ENCODE results near the gene KCNH8. TPM values are rescaled to one million over a fixed set of nuclear protein-coding genes. Genes with fewer than 3 reads are reported as not detected.

Gene KCNH8
- total RNA-seq, 4 donors from 2014 or later = 0.18 to 4.1 (median 1.7) TPM

DNA sequence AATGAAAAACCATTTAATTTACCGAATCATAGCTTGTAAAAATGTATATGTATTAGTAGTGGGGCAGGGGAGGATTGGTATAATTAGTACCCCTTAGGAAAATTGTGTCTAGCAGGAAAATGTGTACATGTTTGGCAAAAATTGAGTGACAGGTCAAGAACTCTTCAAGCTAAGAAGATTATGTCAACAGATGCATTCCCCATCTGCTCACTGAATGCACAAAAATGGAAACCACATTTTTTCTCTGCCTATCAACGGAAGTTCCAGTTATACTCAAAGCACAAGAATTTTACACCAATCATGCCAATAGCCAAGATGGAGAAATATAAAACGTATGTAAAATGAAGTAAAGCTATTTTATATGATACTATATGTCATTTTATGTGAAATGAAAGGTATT lies 377.8 kb downstream of the KCNH8 start:
- DNase-seq = no peak
- H3K27ac ChIP-seq = no peak overlapping the region
- no peaks in the 10 kb centered on the region for H3K27me3 ChIP-seq

DNA sequence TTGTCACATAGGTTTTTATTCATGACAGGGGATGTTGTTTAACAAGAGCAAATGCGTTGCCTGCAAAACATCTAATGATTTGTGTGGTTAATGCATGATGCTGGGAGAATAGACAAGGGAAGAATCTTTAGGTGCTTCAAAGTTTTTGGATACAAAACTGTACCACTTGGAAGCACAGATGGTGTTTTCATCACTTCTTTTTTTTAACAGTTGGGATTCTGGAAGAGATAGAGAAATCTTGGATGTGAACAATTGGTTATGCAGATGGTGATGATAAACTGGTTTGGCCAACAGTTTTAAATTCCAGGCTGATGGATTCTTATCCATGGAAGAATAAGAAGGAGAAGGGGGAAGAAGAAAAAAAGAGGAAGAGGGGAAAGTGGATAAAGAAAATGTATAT lies 379.4 kb downstream of the KCNH8 start:
- H3K27me3 ChIP-seq = no peaks in the 10 kb centered on the region
- TF ChIP-seq POLR2A (IDR thresholded peaks at IDR 0.05) = no peak
- TF ChIP-seq, protein P1, sequence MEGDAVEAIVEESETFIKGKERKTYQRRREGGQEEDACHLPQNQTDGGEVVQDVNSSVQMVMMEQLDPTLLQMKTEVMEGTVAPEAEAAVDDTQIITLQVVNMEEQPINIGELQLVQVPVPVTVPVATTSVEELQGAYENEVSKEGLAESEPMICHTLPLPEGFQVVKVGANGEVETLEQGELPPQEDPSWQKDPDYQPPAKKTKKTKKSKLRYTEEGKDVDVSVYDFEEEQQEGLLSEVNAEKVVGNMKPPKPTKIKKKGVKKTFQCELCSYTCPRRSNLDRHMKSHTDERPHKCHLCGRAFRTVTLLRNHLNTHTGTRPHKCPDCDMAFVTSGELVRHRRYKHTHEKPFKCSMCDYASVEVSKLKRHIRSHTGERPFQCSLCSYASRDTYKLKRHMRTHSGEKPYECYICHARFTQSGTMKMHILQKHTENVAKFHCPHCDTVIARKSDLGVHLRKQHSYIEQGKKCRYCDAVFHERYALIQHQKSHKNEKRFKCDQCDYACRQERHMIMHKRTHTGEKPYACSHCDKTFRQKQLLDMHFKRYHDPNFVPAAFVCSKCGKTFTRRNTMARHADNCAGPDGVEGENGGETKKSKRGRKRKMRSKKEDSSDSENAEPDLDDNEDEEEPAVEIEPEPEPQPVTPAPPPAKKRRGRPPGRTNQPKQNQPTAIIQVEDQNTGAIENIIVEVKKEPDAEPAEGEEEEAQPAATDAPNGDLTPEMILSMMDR (IDR thresholded peaks at IDR 0.05) = no peak
- no peaks in the 10 kb centered on the region for H3K9me3 ChIP-seq
- H3K4me1 ChIP-seq = no peaks in the 10 kb centered on the region
- no peaks in the 10 kb centered on the region for H3K36me3 ChIP-seq
- DNase-seq = no peak
- H3K27ac ChIP-seq = no peak overlapping the region
- no peak overlapping the region for H3K4me3 ChIP-seq

More for the DNA sequence above, 377.8 kb downstream of the KCNH8 start:
- Histone ChIP-seq H3K4me3 (no peak overlapping the region), H3K9me3 (no peaks in the 10 kb centered on the region), H3K36me3 (no peaks in the 10 kb centered on the region), H3K4me1 (no peaks in the 10 kb centered on the region)
- no peak for TF ChIP-seq POLR2A (IDR thresholded peaks at IDR 0.05)
- TF ChIP-seq, protein P1 (IDR thresholded peaks at IDR 0.05) = no peak

DNA sequence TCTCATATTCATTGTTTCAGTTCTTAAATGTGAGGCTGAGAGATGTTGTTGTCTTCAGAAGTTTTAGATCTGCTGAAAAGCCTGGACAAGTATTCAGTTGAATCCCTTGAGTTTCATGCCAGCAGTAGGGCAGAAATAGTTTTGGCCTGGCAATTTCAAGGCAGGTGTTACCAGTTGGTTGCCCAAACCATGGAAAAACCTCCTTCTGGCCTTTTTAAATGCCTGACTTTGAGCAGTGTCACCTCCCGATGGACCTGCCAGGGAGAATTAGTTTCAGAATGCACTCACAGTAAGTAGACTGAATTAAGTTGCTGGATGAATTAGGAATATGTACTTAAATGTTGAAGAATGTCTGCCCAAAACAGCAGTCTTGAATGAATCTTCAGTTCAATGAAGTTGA lies 383.1 kb downstream of the KCNH8 start:
- Histone ChIP-seq H3K27ac (no peak overlapping the region), H3K9me3 (no peaks in the 10 kb centered on the region), H3K36me3 (no peaks in the 10 kb centered on the region), H3K4me1 (no peaks in the 10 kb centered on the region), H3K4me3 (no peak overlapping the region), H3K27me3 (no peaks in the 10 kb centered on the region)
- TF ChIP-seq, protein P1 (IDR thresholded peaks at IDR 0.05) = no peak
- TF ChIP-seq POLR2A (IDR thresholded peaks at IDR 0.05) = no peak
- no peak for DNase-seq

DNA sequence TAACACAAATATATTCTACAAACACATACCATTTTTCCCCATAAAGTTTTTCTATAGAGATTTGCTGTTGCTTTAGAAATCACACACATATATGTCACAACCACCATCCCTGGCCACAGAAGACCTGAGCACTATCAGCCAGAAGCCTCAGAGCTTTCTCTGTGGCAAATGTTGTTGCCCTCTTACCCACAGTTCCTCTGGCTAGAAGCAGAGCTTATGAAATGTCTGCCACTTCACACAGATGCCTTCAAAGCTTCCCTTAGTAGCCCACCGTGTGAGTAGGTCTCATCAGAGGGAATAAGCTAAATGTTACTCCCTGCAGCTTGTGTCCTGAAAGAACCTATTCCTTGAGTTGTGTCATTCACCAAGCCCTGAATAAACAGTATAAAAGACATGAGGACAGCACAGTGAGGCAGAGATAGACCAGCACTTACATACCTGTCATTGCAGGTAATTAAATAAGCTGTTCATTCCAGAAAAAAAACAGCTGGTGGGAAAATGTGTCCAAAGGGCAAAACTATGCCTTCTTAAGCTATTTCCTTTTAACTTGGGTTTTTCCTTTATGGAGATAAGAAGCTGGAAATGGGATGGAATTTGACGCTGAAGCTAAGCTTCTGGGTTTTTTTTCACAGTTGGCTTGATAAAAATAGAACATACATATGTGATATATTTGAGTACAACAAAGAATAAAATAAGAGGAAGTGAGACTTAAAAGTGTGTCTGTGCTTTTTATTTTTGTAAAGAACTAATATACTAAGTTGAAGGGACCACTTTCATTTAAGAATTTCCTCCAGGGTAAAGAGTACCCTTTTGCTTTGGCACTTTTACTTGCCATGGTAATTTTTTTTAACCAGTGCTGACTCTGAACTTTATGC lies 391.4 kb downstream of the KCNH8 start:
- H3K9me3 ChIP-seq = no peaks in the 10 kb centered on the region
- H3K27ac ChIP-seq = peak overlapping the region in 2 of 4 donors; percentile 52 to 69
- H3K27me3 ChIP-seq = no peaks in the 10 kb centered on the region
- H3K4me1 ChIP-seq = peaks cover 0 to 8% (median 2%) of the 10 kb centered on the region in 4 donors
- TF ChIP-seq POLR2A (IDR thresholded peaks at IDR 0.05) = no peak
- TF ChIP-seq, protein P1 (IDR thresholded peaks at IDR 0.05) = no peak
- H3K4me3 ChIP-seq = no peak overlapping the region
- no peaks in the 10 kb centered on the region for H3K36me3 ChIP-seq
- DNase-seq = no peak

DNA sequence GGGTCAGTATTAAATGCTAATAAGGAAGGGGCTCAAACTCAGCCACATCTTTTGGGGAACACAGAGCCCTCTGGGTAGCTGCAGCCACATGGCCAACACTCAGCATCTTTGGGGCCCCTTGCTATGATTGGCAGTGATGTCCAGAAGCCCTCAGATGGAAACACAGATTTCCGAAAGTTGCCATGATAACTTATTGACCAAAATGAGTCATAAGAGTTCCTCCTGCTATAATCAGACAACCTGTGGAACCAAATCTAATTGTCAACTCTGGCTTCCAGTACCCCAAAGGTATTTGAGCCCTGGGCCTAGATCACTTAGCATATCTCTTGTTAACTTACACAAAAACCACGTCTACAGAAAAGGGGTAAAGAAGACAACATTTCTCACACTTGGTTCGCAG lies 392.2 kb downstream of the KCNH8 start:
- Histone ChIP-seq H3K27me3 (no peaks in the 10 kb centered on the region), H3K27ac (peak overlapping the region in 1 of 4 donors; percentile 69), H3K4me1 (peaks cover 0 to 8% (median 2%) of the 10 kb centered on the region in 4 donors), H3K36me3 (no peaks in the 10 kb centered on the region), H3K4me3 (no peak overlapping the region), H3K9me3 (no peaks in the 10 kb centered on the region)
- DNase-seq = no peak
- TF ChIP-seq, protein P1 (IDR thresholded peaks at IDR 0.05) = no peak
- no peak for TF ChIP-seq POLR2A (IDR thresholded peaks at IDR 0.05)

All from Peyer's patch (tissue), 4 donors.